ENCODE results near the gene SLC66A2.

- TF ChIP-seq, protein P1, sequence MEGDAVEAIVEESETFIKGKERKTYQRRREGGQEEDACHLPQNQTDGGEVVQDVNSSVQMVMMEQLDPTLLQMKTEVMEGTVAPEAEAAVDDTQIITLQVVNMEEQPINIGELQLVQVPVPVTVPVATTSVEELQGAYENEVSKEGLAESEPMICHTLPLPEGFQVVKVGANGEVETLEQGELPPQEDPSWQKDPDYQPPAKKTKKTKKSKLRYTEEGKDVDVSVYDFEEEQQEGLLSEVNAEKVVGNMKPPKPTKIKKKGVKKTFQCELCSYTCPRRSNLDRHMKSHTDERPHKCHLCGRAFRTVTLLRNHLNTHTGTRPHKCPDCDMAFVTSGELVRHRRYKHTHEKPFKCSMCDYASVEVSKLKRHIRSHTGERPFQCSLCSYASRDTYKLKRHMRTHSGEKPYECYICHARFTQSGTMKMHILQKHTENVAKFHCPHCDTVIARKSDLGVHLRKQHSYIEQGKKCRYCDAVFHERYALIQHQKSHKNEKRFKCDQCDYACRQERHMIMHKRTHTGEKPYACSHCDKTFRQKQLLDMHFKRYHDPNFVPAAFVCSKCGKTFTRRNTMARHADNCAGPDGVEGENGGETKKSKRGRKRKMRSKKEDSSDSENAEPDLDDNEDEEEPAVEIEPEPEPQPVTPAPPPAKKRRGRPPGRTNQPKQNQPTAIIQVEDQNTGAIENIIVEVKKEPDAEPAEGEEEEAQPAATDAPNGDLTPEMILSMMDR (IDR thresholded peaks at IDR 0.05 in 2 of 3, conservative IDR thresholded peaks at IDR 0.05 in 1 of 3; ENCODE audit: control insufficient read depth in 2 of 3, extremely low read depth in 1 of 3, insufficient read depth in 1 of 3, low read depth in 3 of 3, low read length in 3 of 3), result no peak
- TF ChIP-seq EZH2 (IDR thresholded peaks at IDR 0.05; ENCODE audit: borderline replicate concordance, control insufficient read depth, low read depth, low read length) (no peak), POLR2A (IDR thresholded peaks at IDR 0.05; ENCODE audit: low read depth, low read length) (no peak), REST (IDR thresholded peaks at IDR 0.05; ENCODE audit: low read depth, low read length) (no peak), CREB1 (IDR thresholded peaks at IDR 0.05; ENCODE audit: low read depth) (no peak)
These were observed 1.6 kb upstream of the SLC66A2 start for GRCh38 chr18:79952996-79953559.

Data from GM12878 (cell line).